Stomach (tissue), 9 donors: ENCODE data around the gene EDEM2. TPM values are rescaled to one million over a fixed set of nuclear protein-coding genes. Genes with fewer than 3 reads are reported as not detected.

Experiments
- DNase-seq, 2 donors: peaks; one replicate each; pipeline versions ENCODE4 v3.0.0 to v3.0.0-alpha.2; 2013 to 2019
- H3K27ac ChIP-seq, 5 donors: fragments of 200-600 bp in 4 of 5; sonication (generic) in 4 of 5; one replicate each; pipeline ENCODE4 v1.5.1; 2013 to 2019; ENCODE audit warnings: mild to moderate bottlenecking in 1 of 5, moderate library complexity in 1 of 5
- H3K27me3 ChIP-seq, 3 donors: fragments of 200-600 bp; sonication (generic); one replicate each; pipeline ENCODE4 v1.5.1; 2017 to 2019; ENCODE audit warnings: mixed run types in 1 of 3
- H3K36me3 ChIP-seq, 4 donors: fragments of 200-600 bp; sonication (generic); 1 replicate in 3 of 4; 2 replicates in 1 of 4; pipeline ENCODE4 v1.5.1; 2016 to 2019
- H3K4me1 ChIP-seq, 4 donors: fragments of 200-600 bp; sonication (generic); one replicate each; pipeline ENCODE4 v1.5.1; 2016 to 2019
- H3K4me3 ChIP-seq, 4 donors: fragments of 200-600 bp; sonication (generic) in 3 of 4; one replicate each; pipeline ENCODE4 v1.5.1; 2016 to 2019; ENCODE audit warnings: mild to moderate bottlenecking in 1 of 4
- H3K9me3 ChIP-seq, 4 donors: fragments of 200-600 bp; sonication (generic); one replicate each; pipeline ENCODE4 v1.5.1; 2016 to 2019
- CTCF ChIP-seq, 7 experiments: fragments of 450-650 bp in 4 of 7; fragments of 200-600 bp in 3 of 7; sonication (generic) in 3 of 7; IDR thresholded peaks; one replicate each; pipeline ENCODE4 v1.5.1; 2016 to 2019; ENCODE audit warnings: antibody characterized with exemption in 7 of 7, control low read depth in 2 of 7, mild to moderate bottlenecking in 1 of 7
- EP300 ChIP-seq: sonication (generic); formaldehyde crosslinking; IDR thresholded peaks from one replicate; pipeline ENCODE4 v1.6.1; 2017; ENCODE audit warnings: antibody characterized with exemption
- POLR2A ChIP-seq, 4 donors: fragments of 450-650 bp; IDR thresholded peaks; one replicate each; pipeline ENCODE4 v1.6.1; 2016; ENCODE audit warnings: antibody characterized with exemption in 4 of 4, control low read depth in 2 of 4, mild to moderate bottlenecking in 1 of 4, moderate library complexity in 1 of 4
- POLR2AphosphoS5 ChIP-seq, 3 donors: sonication (generic); formaldehyde crosslinking; IDR thresholded peaks; one replicate each; pipeline ENCODE4 v1.6.1; 2016; ENCODE audit warnings: antibody characterized with exemption in 3 of 3
- WGBS, 5 donors: extraction: QIAGEN DNeasy Blood & Tissue Kit in 3 of 5; methylation state at CpG; one replicate each; pipeline versions ENCODE4 v1.1.5 to v1.1.7; 2013 to 2018; 5-methylcytosine and 5-hydroxymethylcytosine counted together
- intact Hi-C: fragments of 100-400 bp; cut with DNase I; formaldehyde crosslinking; loops from one replicate; pipeline ENCODE4 v1.15.1; 2023; ENCODE audit warnings: low total_unique reads
- polyA plus RNA-seq, 3 donors: library from polyadenylated mRNA; stranded (reverse); fragments of 200-250 nt; gene quantifications; one replicate each; pipeline ENCODE4 v1.2.3, GENCODE V29; 2013
- small RNA-seq, 4 donors: library from RNA; depleted of rRNA; stranded (forward); fragments of <200 nt; gene quantifications; one replicate each; pipeline ENCODE3, GENCODE V24; 2016
- total RNA-seq, 5 donors: library from RNA; depleted of rRNA; stranded (reverse); fragments of >200 nt; gene quantifications; one replicate each; pipeline versions ENCODE4 v1.1.0 to v1.2.3, GENCODE V29; 2014 to 2016
- donor health status: healthy with polysubstance abuse.
- donor health status: Bipolar disorder and iron deficiency.
- donor health status: healthy.

EDEM2 gene
- total and polyA plus RNA-seq, 8 donors, result 7.9 to 55.8 (median 11.4) TPM

- TF ChIP-seq EP300, result no peak
- no peak for TF ChIP-seq POLR2AphosphoS5 (IDR thresholded peaks at IDR 0.05)
- no peak for TF ChIP-seq POLR2A (IDR thresholded peaks at IDR 0.05)
- TF ChIP-seq CTCF (IDR thresholded peaks at IDR 0.05), result no peak
- Histone ChIP-seq H3K27ac (no peak overlapping the region), H3K36me3 (peaks cover 5 to 46% (median 32%) of the 10 kb centered on the region in 4 donors), H3K9me3 (no peaks in the 10 kb centered on the region), H3K4me3 (no peak overlapping the region), H3K4me1 (peaks cover 0 to 83% (median 32%) of the 10 kb centered on the region in 4 donors), H3K27me3 (no peaks in the 10 kb centered on the region)
- intact Hi-C loops, result no loop called here
- 83 to 89% (median 86%) methylated on average over 6 of the region's 6 CpGs for WGBS, 5 donors
- DNase-seq, result no peak
Observed at GRCh38 chr20:35066194-35066593, 80.9 kb downstream of the EDEM2 start.

Small RNA genes lying within 50 kb of the gene (small RNA-seq; reads per million reads assigned to genes)
- 0 to 0.46 (median 0) reads per million in 4 donors for gene RF00275
- 0 reads per million in 4 donors for gene RNA5SP483

Other genes with a start within 250 kb of the EDEM2 start
- gene GSS, start 191.5 kb downstream of the EDEM2 start, total RNA-seq, result 100 to 1,000 TPM in 1 of 5 donors, 10 to 100 TPM in 4; 18.1 to 199 (median 54.6) TPM
- 10 to 100 TPM; 41.5 to 45.8 (median 41.6) TPM for gene GSS, start 191.5 kb downstream of the EDEM2 start, polyA plus RNA-seq
- gene MYH7B, start 191.5 kb downstream of the EDEM2 start, total RNA-seq, result 1 to 10 TPM in 1 of 5 donors, under 1 TPM in 2, not detected in 2; 0.45 to 1.5 (median 0.58) TPM
- under 1 TPM; 0.15 to 0.68 (median 0.60) TPM for gene MYH7B, start 191.5 kb downstream of the EDEM2 start, polyA plus RNA-seq
- gene TRPC4AP, start 54.5 kb downstream of the EDEM2 start, total RNA-seq, result 10 to 100 TPM; 26.3 to 89.0 (median 68.3) TPM
- 10 to 100 TPM; 26.2 to 37.4 (median 29.6) TPM for gene TRPC4AP, start 54.5 kb downstream of the EDEM2 start, polyA plus RNA-seq
- 10 to 100 TPM in 2 of 5 donors, 1 to 10 TPM in 3; 4.0 to 37.6 (median 7.8) TPM for gene PROCR, start 24.7 kb upstream of the EDEM2 start, total RNA-seq
- 10 to 100 TPM; 15.0 to 31.2 (median 27.6) TPM for gene PROCR, start 24.7 kb upstream of the EDEM2 start, polyA plus RNA-seq
- gene MMP24, start 79.4 kb upstream of the EDEM2 start, total RNA-seq, result 1 to 10 TPM in 3 of 5 donors, not detected in 2; 1.5 to 6.2 (median 2.7) TPM
- 1 to 10 TPM in 1 of 3 donors, under 1 TPM in 2; 0.15 to 1.7 (median 0.20) TPM for gene MMP24, start 79.4 kb upstream of the EDEM2 start, polyA plus RNA-seq
- gene MMP24OS, start 130.8 kb upstream of the EDEM2 start, total RNA-seq, result 10 to 100 TPM; 16.2 to 70.7 (median 37.9) TPM
- gene MMP24OS, start 130.8 kb upstream of the EDEM2 start, polyA plus RNA-seq, result 10 to 100 TPM; 27.3 to 82.4 (median 58.3) TPM
- gene EIF6, start 137.4 kb upstream of the EDEM2 start, total RNA-seq, result 10 to 100 TPM; 16.3 to 99.5 (median 88.9) TPM
- gene EIF6, start 137.4 kb upstream of the EDEM2 start, polyA plus RNA-seq, result 100 to 1,000 TPM; 123 to 163 (median 163) TPM
- gene FAM83C, start 145.1 kb upstream of the EDEM2 start, total RNA-seq, result not detected
- 1 to 10 TPM in 1 of 3 donors, not detected in 2; 6.5 TPM for gene FAM83C, start 145.1 kb upstream of the EDEM2 start, polyA plus RNA-seq